ENCODE measurements around the gene TRPM6.

Gene TRPM6

DNA sequence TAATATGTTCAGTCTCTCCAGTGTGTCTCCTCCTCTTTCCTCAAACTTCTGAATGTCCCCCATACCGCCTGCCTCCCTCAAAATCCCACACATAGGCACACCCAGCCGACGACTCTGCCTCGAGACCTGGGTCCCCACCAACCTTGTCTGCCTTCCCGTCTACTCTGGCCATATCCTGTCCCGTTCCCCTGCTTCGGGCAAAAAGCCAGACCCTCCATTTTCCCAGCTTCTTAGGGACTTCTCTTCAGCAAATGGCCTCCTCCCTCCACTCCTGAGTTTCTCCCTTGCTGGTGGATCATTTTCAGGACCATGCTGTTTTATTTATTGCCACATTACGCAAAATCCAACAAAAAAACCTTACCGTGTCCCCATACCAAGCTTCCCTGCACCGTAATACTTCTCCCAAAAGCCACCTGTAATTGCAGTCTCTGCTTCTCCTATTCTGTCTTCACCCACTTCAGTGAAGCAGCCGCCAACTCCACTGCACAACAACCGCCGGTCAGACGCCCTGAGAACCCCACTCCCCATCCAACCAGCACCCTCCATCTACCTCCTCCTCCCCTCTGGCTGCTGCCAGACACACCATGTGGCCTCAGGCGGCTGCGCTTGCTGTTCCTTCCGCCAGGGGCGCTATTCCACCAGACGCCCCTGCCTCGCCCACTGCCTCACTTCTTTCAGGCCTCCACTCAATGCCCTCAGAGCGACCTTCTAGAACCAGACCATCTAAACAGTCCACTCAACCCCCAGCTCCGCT lies 117.0 kb downstream of the TRPM6 start:
- DNase-seq (ENCODE audit: low read depth, low spot score): no peak
- TF ChIP-seq, protein P1, sequence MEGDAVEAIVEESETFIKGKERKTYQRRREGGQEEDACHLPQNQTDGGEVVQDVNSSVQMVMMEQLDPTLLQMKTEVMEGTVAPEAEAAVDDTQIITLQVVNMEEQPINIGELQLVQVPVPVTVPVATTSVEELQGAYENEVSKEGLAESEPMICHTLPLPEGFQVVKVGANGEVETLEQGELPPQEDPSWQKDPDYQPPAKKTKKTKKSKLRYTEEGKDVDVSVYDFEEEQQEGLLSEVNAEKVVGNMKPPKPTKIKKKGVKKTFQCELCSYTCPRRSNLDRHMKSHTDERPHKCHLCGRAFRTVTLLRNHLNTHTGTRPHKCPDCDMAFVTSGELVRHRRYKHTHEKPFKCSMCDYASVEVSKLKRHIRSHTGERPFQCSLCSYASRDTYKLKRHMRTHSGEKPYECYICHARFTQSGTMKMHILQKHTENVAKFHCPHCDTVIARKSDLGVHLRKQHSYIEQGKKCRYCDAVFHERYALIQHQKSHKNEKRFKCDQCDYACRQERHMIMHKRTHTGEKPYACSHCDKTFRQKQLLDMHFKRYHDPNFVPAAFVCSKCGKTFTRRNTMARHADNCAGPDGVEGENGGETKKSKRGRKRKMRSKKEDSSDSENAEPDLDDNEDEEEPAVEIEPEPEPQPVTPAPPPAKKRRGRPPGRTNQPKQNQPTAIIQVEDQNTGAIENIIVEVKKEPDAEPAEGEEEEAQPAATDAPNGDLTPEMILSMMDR (IDR thresholded peaks at IDR 0.05; ENCODE audit: low read depth, low read length): peak; percentile 65
- in situ Hi-C loops (cut with HindIII; ENCODE audit: low sequenced_read_pairs): no loop called here
- H3K4me3 ChIP-seq (ENCODE audit: low read depth, low read length): no peak overlapping the region

DNA sequence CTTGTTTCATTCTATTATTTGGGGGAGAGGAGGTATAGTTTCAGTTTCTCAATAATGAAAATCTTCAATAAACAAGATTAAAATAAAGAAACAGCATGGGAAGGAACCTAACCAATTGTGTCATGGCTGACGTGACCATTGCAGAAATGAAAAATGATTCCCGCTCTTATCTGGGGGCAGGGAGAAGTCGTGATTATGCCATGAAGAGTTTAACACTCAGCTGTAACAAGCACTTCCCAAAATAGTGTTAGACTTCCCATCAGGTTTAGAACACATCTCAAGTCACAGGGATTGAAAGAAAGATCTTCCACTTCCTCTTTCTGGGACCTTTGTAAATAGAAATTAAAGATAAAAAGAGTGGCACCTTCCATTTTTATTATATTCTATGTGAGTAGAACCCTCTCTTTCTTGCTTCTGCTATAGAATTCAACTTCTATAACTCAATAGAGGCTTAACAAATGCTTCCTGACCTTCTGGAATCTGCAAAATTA lies 122.2 kb downstream of the TRPM6 start:
- in situ Hi-C loops (cut with HindIII; ENCODE audit: low sequenced_read_pairs): no loop called here
- H3K4me3 ChIP-seq (ENCODE audit: low read depth, low read length): no peak overlapping the region
- DNase-seq (ENCODE audit: low read depth, low spot score): no peak
- TF ChIP-seq, protein P1 (IDR thresholded peaks at IDR 0.05; ENCODE audit: low read depth, low read length): no peak

DNA sequence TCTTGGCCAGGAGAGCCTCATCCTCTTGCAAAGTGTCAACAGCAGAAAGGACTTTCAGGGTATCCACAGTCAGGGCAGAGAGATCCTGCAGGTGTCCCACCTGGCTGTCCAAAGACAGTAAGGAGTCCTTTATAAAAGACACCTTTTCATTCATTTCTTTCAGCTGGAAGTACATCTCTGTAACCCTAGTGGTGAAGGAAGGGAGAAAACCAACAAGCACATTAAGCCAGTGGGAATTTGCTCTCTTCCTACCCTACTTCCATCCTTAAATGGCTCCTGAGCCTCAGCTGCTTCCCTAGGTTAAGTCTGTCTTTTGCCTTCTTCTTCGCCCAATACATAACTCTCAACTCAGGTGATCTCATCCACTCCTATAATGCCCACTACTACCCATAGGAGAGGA lies 124.8 kb downstream of the TRPM6 start:
- no peak overlapping the region for H3K4me3 ChIP-seq (ENCODE audit: low read depth, low read length)
- in situ Hi-C loops (cut with HindIII; ENCODE audit: low sequenced_read_pairs): no loop called here
- no peak for DNase-seq (ENCODE audit: low read depth, low spot score)
- TF ChIP-seq, protein P1 (IDR thresholded peaks at IDR 0.05; ENCODE audit: low read depth, low read length): peak; percentile 3

DNA sequence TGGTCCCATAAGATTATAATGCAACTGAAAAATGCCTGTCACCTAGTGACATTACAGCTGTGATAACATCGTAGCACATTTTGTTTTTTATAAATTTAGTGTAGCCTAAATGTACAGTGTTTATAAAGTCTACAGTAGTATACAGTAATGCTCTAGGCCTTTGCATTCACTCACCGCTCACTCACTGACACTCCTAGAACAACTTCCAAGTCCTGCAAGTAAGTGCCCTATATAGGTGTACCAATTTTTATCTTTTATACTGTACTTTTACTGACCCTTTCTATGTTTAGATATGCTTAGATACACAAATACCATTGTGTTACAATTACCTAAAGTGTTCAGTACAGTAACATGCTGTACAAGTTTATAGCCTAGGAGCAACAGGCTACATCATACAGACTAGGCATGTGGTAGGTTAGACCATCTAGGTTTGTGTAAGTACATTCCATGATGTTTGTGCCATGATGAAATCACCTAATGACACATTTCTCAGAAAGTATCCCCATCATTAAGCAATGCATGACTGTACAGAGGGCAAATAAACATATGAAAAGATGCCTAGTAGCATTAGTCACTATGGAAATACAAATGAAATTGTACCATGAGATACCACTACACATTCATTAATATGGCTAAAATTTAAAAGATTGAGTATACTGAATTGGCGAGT lies 127.6 kb downstream of the TRPM6 start:
- H3K4me3 ChIP-seq (ENCODE audit: low read depth, low read length): no peak overlapping the region
- TF ChIP-seq, protein P1 (IDR thresholded peaks at IDR 0.05; ENCODE audit: low read depth, low read length): no peak
- peak; percentile 87 for DNase-seq (ENCODE audit: low read depth, low spot score)
- in situ Hi-C loops (cut with HindIII; ENCODE audit: low sequenced_read_pairs): no loop called here

DNA sequence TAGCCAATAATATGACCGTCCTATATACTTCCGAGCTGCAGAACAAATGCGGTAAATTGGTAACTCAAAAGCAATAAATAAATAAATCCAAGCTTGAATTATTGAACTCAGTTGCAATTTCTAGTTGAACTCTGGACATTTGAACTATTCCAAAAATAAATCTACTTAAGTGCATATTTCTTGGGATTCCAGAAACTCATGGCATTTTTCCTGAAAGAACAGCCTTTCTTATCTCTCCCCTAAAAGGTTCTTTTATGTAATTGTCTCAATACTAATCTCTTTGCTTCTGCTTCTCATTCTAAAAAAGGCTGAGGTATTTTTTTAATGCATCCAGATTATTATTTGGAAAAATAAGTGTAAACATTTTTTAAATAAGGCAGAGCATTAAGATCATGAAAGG lies 131.7 kb downstream of the TRPM6 start:
- TF ChIP-seq, protein P1 (IDR thresholded peaks at IDR 0.05; ENCODE audit: low read depth, low read length): no peak
- H3K4me3 ChIP-seq (ENCODE audit: low read depth, low read length): no peak overlapping the region
- DNase-seq (ENCODE audit: low read depth, low spot score): no peak
- in situ Hi-C loops (cut with HindIII; ENCODE audit: low sequenced_read_pairs): no loop called here

DNA sequence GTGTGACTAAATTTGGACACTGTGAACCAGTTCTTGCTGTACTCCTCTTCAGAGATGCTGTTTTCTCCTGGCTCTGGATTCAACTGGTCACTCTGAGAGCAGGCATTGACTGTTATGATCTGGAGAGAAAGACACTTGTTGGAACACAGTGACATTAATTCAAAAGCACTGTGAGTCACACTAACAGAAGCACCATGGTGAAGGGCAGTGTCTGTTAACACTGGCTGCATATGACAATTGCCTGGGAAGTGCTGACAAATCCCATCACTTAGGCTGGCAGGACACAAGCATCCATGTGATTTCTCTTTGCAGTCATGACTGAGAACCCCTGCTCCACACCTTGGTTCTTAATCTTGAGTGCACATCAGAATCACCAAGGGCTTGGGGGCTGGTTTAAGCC lies 132.4 kb downstream of the TRPM6 start:
- in situ Hi-C loops (cut with HindIII; ENCODE audit: low sequenced_read_pairs): no loop called here
- DNase-seq (ENCODE audit: low read depth, low spot score): no peak
- H3K4me3 ChIP-seq (ENCODE audit: low read depth, low read length): no peak overlapping the region
- TF ChIP-seq, protein P1 (IDR thresholded peaks at IDR 0.05; ENCODE audit: low read depth, low read length): no peak
